Activated CD8-positive, alpha-beta memory T cell treated with anti-CD3 and anti-CD28 coated beads for 1 hour (primary cell): Measurements from ENCODE around the gene CEBPG.

Source experiments
- DNase-seq, 2 donors: peaks; one replicate each; pipeline ENCODE4 v3.0.0-alpha.2; 2020; ENCODE audit warnings: low read depth in 1 of 2; ENCODE audit errors: extremely low read depth in 1 of 2

Gene CEBPG

GRCh38 chr19:33377586-33378475, 4.3 kb downstream of the CEBPG start:
- no peak for DNase-seq

GRCh38 chr19:33379151-33379829, 5.8 kb downstream of the CEBPG start:
- no peak for DNase-seq

DNA sequence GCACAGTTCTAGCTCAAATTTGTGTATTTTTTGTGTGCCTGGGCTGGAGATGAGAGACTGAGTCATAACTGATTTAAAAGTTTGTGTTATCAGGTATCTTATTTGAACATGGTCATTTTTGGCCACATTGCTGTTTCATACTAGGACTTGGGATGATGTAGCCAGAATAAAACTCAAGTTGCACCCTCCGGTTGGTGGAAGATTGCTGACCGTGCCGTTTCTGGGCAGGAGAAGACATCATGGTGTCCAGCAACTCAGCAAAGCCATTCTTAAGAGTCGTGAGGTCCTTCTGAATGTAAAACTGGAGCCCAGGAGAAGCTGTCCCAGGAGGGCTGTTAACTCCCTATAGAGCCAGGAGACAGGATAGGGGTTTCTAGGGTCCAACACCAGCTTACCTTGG, 7.6 kb downstream of the CEBPG start:
- no peak for DNase-seq

- no peak for DNase-seq
Observed at GRCh38 chr19:33382006-33382405, 8.5 kb downstream of the CEBPG start.

DNA sequence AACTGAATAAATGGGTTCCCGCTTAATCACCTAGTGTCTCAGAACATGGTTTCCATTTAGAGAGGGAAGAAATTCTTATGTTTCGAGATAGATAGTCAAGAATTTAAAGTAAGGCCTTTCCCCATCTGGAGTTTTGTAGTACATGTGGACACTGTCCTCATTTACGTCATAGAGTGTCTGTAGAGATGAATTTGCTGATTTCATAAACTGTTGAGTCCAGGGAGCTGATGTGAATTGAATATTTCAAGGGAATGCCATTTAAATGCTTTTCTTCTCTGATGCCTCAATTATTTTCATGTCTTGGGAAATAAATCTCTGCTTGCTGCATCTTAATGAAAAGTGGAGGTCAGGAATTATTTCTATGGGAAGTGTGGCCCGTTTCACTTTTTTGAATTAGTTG, 9.5 kb downstream of the CEBPG start:
- no peak for DNase-seq

GRCh38 chr19:33383720-33384292, 10.3 kb downstream of the CEBPG start:
- DNase-seq = no peak

- DNase-seq = no peak
Observed at GRCh38 chr19:33384983-33385382, 11.5 kb downstream of the CEBPG start.

- DNase-seq = no peak
Observed at GRCh38 chr19:33385956-33386355, 12.4 kb downstream of the CEBPG start.

DNA sequence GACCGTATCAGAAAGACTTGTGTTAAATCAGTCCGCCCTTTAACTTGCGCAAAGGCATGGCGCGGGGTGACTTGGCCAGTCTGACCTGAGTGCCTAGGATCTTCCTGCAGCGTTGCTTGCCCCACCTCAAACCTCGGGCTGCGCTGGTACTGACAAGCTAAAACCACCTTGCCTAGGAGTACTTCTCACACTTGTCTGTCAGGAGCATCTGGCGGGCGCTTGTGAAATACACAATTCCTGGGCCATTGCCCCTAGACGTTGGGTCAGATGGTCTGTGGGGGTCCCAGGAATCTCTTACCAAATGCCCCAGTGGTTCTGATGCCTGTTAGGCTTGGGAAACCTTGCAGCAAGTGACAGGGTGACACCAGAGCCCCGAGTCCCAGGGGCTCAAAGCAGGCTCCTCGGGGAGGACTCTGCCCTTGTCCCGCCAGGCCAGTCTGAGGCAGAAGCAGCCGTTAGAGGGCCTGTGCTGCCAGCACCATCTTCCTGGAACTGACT, 12.9 kb downstream of the CEBPG start:
- DNase-seq = no peak

DNA sequence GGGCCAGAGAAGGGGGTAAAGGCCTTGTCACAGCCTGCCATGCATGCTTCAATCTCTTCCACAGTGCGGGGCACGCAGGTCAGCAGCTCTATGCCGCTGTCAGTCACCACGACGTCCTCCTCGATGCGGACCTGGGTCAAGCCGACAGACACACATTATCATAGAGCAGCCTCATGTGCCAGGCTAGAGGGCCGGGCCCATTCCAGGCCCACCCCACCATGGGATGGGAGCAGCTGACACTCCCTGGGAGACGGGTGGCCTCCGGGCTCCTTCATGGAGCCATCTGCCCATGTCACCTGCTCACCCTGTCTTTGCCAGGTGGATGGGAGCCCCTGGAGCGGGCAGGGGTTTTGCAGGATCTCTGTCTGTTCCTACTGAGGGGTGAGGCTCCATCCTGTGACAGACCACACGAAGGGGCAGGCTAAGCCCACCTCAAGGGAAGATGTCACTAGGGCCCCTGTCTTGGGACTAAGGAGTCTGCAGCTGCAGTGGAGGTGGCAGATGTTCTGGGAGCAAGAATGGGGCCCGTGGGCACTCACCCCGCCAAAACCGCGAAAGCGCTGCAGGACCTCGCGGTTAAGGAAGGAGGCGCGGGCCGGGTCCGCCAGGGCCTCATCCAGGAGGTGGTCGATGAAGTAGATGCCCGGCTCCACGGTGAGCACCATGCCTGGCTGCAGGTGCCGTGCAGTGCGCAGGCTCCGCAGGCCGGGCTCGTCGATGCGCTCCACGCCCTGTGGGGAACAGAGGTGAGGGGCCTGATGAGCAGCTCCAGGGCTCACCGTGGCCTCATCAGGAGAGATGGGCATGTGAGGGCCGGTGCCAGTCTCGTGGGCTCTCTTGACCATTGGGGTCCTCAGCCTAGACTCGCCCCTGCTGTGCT, 14.1 kb downstream of the CEBPG start:
- no peak for DNase-seq

GRCh38 chr19:33388231-33388724, 14.8 kb downstream of the CEBPG start:
- DNase-seq = no peak

DNA sequence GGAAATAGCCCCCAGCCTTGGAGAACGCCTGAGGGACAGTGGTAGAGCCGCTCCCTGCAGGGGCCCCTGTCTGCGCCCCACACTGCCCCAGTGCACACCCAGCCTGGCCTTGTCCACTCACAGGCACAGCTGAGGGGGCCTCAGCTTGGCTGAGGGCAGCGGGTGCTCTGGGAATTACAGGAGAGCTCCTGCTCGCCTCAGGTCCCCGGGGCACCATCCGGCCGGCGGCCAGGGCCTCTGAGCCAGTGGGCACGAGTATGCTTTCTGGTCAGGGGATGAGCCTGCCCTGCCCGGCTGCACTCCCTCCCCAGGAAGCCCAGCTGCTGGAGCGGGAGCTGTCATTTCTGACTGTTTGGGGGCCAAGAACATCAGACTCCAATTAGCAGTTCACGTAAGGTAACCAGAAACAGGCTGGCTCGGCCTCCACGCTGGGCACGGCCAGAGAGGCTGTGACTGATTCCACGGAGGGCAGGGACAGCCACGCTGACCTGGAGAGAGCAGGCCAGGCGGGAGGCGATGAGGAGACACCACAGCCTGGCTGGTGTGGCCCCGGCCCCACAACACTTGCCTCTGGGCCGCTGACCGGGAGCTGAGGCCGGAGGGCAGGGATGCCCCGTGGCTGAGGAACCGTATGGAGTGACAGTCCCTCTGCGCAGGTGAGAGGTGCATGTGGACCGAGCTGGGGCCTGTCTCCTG, 15.4 kb downstream of the CEBPG start:
- DNase-seq = no peak

DNA sequence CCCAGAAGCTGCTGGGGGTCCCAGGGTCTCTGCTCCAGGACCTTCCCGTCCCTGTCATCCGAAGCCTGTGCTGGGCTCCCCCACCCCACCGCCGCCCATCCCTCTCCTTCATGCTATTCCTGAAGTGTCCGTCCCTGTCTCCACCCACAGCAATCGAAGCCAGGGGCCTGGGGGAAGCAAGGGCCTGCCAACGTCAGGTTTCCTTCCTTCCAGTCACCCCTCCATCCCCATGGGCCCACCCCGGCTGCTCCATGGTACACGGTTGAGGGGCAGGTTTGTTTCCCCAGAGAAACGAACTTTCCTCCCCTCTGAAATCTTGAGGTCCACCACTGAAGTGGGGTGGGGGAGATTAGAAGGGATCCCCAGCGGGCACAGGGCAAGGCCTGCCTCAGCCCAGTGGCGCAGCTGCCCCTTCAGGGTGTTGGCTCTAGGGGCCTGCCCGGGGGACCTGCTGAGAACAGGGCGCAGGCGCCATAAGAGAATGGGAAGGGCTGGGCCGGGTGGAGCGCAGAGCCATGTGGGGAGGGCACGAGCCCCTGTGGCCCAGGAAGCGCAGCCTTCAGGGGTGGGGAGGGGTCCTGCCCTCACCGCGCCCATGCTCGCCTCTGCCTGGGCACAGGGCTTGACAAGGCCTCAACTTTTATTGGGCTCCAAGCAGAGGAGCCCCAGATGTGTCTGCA, 16.1 kb downstream of the CEBPG start:
- no peak for DNase-seq

- DNase-seq = no peak
Observed at GRCh38 chr19:33390101-33390907, 16.8 kb downstream of the CEBPG start.

- no peak for DNase-seq
Observed at GRCh38 chr19:33390908-33391630, 17.6 kb downstream of the CEBPG start.

GRCh38 chr19:33391631-33392249, 18.2 kb downstream of the CEBPG start:
- no peak for DNase-seq
